Measurements from ENCODE around the gene TFF2. TPM values are rescaled to one million over a fixed set of nuclear protein-coding genes. Genes with fewer than 3 reads are reported as not detected.
A peak's percentile ranks its signal among the peaks of the same experiment; 100 is the strongest.

The TFF2 gene
- total and polyA plus RNA-seq, 12 donors, result not detected

DNA sequence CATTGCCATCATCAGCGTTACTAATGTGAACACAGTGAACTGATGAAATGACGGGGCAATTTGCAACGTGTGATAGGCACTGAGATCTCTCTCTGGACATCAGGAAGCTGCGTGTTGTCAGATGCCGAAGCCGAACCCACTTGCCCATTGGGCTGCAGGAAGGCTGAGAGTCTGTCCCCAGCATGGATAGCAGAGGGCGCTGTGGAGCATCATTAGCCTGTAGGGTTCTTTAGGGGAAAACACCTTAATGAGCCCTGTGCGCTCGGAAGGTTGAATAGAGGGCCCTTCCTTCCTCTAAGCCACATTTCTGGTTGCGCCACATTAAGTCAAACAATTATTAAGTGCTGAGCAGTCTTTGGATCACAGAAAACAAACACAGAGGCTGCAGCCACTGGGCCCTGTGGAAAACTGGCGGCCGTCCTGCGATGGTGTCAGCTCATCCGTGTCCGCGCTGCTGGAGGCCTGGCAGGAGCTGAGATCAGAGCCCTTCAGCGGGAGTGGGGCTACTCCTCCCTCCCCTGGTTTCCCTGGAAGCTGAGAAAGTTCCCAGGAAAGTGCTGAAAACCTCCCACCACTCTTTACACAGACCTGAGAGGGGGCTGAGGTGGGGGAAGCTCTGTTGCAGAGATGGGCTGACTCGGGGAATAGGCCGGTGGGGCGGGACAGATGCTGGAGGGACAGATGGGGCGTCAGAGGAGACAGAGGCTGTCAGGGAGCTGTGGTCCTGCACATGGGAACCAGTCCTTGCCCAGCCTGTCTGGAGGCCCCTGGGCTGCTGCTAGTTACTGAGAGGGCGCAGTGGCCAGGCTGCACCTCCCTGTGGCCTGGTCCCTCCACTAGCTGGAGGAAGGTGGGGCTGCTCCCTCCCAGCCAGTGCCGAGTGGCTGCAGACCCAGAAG lies 12.7 kb downstream of the TFF2 start:
- H3K9me3 ChIP-seq, result no peaks in the 10 kb centered on the region
- no peaks in the 10 kb centered on the region for H3K36me3 ChIP-seq
- intact Hi-C loops (cut with DNase I), result loop anchor here in 2 of 10 donors (5.0 to 10.0 kb wide), 3 partner anchors 107 to 193 kb away; no protein-coding TSS in a partner anchor
- ATAC-seq (peak; percentile 33 to 86 (median 76)), DNase-seq (peak; percentile 50 to 53)
- H3K27ac ChIP-seq, result no peak overlapping the region
- TF ChIP-seq, protein P1, sequence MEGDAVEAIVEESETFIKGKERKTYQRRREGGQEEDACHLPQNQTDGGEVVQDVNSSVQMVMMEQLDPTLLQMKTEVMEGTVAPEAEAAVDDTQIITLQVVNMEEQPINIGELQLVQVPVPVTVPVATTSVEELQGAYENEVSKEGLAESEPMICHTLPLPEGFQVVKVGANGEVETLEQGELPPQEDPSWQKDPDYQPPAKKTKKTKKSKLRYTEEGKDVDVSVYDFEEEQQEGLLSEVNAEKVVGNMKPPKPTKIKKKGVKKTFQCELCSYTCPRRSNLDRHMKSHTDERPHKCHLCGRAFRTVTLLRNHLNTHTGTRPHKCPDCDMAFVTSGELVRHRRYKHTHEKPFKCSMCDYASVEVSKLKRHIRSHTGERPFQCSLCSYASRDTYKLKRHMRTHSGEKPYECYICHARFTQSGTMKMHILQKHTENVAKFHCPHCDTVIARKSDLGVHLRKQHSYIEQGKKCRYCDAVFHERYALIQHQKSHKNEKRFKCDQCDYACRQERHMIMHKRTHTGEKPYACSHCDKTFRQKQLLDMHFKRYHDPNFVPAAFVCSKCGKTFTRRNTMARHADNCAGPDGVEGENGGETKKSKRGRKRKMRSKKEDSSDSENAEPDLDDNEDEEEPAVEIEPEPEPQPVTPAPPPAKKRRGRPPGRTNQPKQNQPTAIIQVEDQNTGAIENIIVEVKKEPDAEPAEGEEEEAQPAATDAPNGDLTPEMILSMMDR (IDR thresholded peaks at IDR 0.05), result peak; percentile 18 to 73 (median 60)
- 37 to 42% methylated on average over 23 of the region's 23 CpGs for WGBS, 2 donors
- peaks cover 0 to 7% (median 0%) of the 10 kb centered on the region in 9 donors for H3K4me1 ChIP-seq
- H3K27me3 ChIP-seq, result peaks cover 0 to 42% (median 23%) of the 10 kb centered on the region in 7 donors
- no peak overlapping the region for H3K4me3 ChIP-seq

DNA sequence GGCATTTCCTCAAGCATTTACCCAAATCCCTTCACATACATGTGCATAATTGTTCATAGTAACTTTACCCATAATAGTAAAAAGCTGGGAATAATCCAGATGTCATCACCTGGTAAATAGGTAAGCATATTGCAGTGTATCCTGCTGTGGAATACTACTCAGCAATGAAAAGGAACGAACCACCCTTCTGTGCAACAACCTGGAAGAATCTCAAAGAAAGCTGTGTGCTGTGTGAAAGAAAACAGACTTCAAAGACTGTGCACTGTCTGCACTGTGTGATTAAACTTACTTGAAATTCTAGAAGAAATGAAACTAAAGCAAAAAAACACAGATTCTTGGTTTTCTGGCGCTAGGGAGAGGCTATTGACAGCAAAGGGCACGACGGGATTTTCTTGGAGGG lies 13.5 kb downstream of the TFF2 start:
- Histone ChIP-seq H3K9me3 (peaks cover 0 to 3% (median 0%) of the 10 kb centered on the region in 11 donors), H3K4me1 (peaks cover 0 to 7% (median 0%) of the 10 kb centered on the region in 9 donors), H3K27me3 (peaks cover 0 to 50% (median 24%) of the 10 kb centered on the region in 7 donors), H3K27ac (no peak overlapping the region), H3K4me3 (no peak overlapping the region), H3K36me3 (no peaks in the 10 kb centered on the region)
- DNase-seq (no peak), ATAC-seq (no peak)
- TF ChIP-seq, protein P1 (IDR thresholded peaks at IDR 0.05), result no peak
- 88 to 93% methylated on average over 4 of the region's 4 CpGs for WGBS, 2 donors
- intact Hi-C loops (cut with DNase I), result loop anchor here in 2 of 10 donors (5.0 to 10.0 kb wide), 3 partner anchors 108 to 192 kb away; no protein-coding TSS in a partner anchor

DNA sequence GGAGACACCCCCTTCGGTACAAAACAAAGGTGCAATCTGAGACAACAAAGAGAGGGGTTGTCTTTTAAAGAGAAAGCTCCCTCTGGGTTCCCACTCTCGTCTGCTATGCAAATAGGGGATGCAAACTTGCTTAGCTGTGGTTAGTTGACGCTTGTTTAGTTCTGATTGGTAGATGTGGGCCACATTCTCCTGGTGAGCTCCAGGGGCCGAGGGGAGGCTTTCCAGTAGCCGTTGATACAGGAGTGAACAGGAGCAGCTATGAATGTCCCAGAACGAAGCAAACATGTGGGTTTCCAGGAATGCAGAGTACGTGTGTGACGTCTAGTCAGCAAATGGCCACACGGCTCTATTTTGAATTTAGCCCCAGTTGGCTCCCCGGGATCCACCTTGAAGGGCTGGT lies 14.7 kb downstream of the TFF2 start:
- Histone ChIP-seq H3K4me1 (peaks cover 0 to 7% (median 0%) of the 10 kb centered on the region in 9 donors), H3K27ac (no peak overlapping the region), H3K4me3 (no peak overlapping the region), H3K27me3 (peaks cover 0 to 51% (median 24%) of the 10 kb centered on the region in 7 donors), H3K36me3 (no peaks in the 10 kb centered on the region), H3K9me3 (peaks cover 0 to 15% (median 4%) of the 10 kb centered on the region in 11 donors)
- 17 to 31% methylated on average over 10 of the region's 10 CpGs for WGBS, 2 donors
- DNase-seq (no peak), ATAC-seq (no peak)
- intact Hi-C loops (cut with DNase I), result loop anchor here in 2 of 10 donors (5.0 to 10.0 kb wide), 3 partner anchors 109 to 191 kb away; no protein-coding TSS in a partner anchor
- TF ChIP-seq, protein P1 (IDR thresholded peaks at IDR 0.05), result no peak

DNA sequence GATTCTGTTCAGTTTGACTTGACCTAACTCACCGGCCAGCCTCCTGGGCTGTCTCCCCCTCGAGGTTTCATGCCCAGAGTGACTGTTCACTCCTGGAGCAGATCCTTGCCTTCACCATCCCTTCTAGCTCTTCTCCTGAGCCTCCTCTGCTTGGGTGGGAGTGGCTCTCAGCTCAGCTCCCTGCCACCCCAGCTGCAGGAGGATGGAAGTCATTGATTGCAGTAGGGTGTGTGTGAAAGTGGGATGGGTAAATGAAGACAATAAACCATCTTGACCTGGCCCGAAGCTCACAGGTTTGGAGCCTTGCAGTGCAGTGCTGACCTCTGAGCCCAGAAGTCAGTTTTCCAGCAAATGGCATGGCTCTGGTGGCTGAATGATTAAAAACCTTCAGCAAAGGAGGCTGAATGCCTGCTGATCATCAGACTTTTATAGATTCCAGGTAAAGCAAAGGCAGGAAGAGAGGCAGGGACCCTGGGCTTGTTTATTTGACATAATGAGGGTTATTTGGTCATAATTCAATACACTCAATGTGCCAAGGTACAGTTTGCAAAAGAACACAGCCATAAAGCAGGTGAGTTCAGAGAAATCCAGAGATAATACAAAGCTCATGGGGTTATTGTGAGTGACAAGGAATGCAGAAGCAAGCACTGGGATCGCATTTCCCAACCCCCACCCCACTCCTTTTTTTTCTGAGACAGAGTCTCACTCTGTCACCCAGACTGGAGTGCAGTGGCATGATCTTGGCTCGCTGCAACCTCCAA lies 18.1 kb downstream of the TFF2 start:
- no peak overlapping the region for H3K4me3 ChIP-seq
- no peak for ATAC-seq
- TF ChIP-seq, protein P1 (IDR thresholded peaks at IDR 0.05), result no peak
- intact Hi-C loops (cut with DNase I), result loop anchor here in 2 of 10 donors (10.0 kb wide), 2 partner anchors 112 to 188 kb away; no protein-coding TSS in a partner anchor
- H3K9me3 ChIP-seq, result peaks cover 0 to 15% (median 4%) of the 10 kb centered on the region in 11 donors
- peaks cover 0 to 2% (median 0%) of the 10 kb centered on the region in 9 donors for H3K4me1 ChIP-seq
- H3K27ac ChIP-seq, result no peak overlapping the region
- DNase-seq, result no peak
- WGBS, 2 donors, result 76 to 88% methylated on average over 5 of the region's 5 CpGs
- no peaks in the 10 kb centered on the region for H3K36me3 ChIP-seq
- peaks cover 0 to 50% (median 24%) of the 10 kb centered on the region in 7 donors for H3K27me3 ChIP-seq

All from heart right ventricle (tissue), 16 donors.